ENCODE measurements around the gene GAK.
"Not testable (repeated sequence)": the region's sequence is repeated elsewhere in the genome, so short reads cannot be mapped to it uniquely, and the experiment has no call there.

Gene GAK

GRCh38 chr4:924107-925096 lies 7.7 kb downstream of the GAK start:
- Histone ChIP-seq H3K36me3 (no peaks in the 10 kb centered on the region), H3K4me3 (ENCODE audit: low read depth, low read length) (no peak overlapping the region), H3K27me3 (no peaks in the 10 kb centered on the region), H3K9me3 (no peaks in the 10 kb centered on the region), H3K4me1 (peaks cover 3% of the 10 kb centered on the region; the same call in 1 of the 2 replicates)
- TF ChIP-seq CTCF (IDR thresholded peaks at IDR 0.05; ENCODE audit: low read depth, low read length), result no peak
- DNase-seq, result no peak

GRCh38 chr4:921830-922331 lies 10.2 kb downstream of the GAK start:
- H3K4me1 ChIP-seq, result peaks cover 3% of the 10 kb centered on the region; the same call in 1 of the 2 replicates
- TF ChIP-seq CTCF (IDR thresholded peaks at IDR 0.05; ENCODE audit: low read depth, low read length), result no peak

DNA sequence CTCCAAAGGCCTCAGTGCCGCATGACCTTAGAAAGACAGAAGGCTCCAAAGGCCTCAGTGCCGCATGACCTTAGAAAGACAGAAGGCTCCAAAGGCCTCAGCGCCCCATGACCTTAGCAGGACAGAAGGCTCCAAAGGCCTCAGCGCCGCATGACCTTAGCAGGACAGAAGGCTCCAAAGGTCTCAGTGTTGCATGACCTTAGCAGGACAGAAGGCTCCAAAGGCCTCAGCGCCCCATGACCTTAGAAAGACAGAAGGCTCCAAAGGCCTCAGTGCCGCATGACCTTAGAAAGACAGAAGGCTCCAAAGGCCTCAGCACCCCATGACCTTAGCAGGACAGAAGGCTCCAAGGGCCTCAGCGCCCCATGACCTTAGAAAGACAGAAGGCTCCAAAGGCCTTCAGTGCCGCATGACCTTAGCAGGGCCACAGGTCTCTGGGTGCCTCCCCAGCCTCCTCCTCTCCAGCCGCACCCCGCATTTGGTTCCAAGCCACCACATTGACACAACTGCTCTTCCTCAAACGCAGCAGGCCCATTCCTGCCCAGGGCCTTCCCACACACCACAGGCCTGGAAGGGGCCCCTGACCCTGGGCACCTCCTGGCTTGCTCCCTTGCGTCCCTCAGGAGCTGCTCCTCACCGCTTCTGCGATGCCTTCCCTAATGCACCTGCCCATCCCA lies 13.0 kb downstream of the GAK start:
- not testable (repeated sequence) for H3K27me3 ChIP-seq; DNase-seq; H3K4me1 ChIP-seq; H3K4me3 ChIP-seq (ENCODE audit: low read depth, low read length); H3K36me3 ChIP-seq; H3K9me3 ChIP-seq

More at GRCh38 chr4:921830-922331, 10.2 kb downstream of the GAK start:
- no peaks in the 10 kb centered on the region for H3K27me3 ChIP-seq
- no peaks in the 10 kb centered on the region; the same call in 1 of the 2 replicates for H3K9me3 ChIP-seq
- DNase-seq, result no peak
- H3K36me3 ChIP-seq, result no peaks in the 10 kb centered on the region
- no peak overlapping the region for H3K4me3 ChIP-seq (ENCODE audit: low read depth, low read length)

DNA sequence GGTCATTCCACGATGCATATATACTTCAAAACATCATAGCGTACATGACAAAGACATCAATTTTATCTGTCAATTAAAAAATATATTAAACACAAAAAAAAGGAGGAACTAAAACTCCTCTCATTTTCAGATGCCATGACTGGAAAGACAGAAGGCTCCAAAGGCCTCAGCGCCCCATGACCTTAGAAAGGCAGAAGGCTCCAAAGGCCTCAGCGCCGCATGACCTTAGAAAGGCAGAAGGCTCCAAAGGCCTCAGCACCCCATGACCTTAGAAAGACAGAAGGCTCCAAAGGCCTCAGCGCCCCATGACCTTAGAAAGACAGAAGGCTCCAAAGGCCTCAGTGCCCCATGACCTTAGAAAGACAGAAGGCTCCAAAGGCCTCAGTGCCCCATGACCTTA lies 13.5 kb downstream of the GAK start:
- not testable (repeated sequence) for H3K9me3 ChIP-seq; H3K36me3 ChIP-seq; H3K4me1 ChIP-seq; DNase-seq; H3K27me3 ChIP-seq; H3K4me3 ChIP-seq (ENCODE audit: low read depth, low read length)

GRCh38 chr4:917992-918391 lies 14.1 kb downstream of the GAK start:
- Histone ChIP-seq H3K36me3 (no peaks in the 10 kb centered on the region), H3K9me3 (no peaks in the 10 kb centered on the region; the same call in 1 of the 2 replicates), H3K4me3 (ENCODE audit: low read depth, low read length) (no peak overlapping the region), H3K27me3 (no peaks in the 10 kb centered on the region), H3K4me1 (no peaks in the 10 kb centered on the region)
- no peak for TF ChIP-seq CTCF (IDR thresholded peaks at IDR 0.05; ENCODE audit: low read depth, low read length)
- no peak for DNase-seq

GRCh38 chr4:917466-917865 lies 14.7 kb downstream of the GAK start:
- TF ChIP-seq CTCF (IDR thresholded peaks at IDR 0.05; ENCODE audit: low read depth, low read length), result no peak
- Histone ChIP-seq H3K4me1 (no peaks in the 10 kb centered on the region), H3K9me3 (no peaks in the 10 kb centered on the region; the same call in 1 of the 2 replicates), H3K4me3 (ENCODE audit: low read depth, low read length) (no peak overlapping the region), H3K36me3 (no peaks in the 10 kb centered on the region), H3K27me3 (no peaks in the 10 kb centered on the region)
- DNase-seq, result no peak

Measured in BE2C (cell line).